ENCODE data around the gene RAB15.

Gene RAB15

DNA sequence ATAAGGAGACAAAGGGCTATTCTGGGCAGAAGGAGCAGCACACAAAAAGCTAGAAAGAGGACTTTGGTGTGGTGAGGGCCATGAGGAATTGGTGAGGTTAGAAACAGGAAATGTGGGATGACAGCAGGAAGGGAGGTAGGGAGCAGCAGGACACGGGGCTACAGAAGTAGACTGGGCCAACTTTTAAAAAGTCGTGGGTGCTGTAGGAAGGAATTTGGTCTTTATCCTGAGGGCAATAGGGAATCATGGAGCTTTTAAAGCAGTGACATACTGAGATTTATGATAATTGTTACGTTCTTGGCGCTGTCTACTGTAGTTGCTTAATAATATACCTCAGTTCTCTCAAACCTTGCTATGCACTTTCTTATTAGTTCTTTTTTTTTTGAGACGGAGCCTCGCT is 66.1 kb downstream of the RAB15 start:
- no peak for DNase-seq (ENCODE audit: low spot score)

DNA sequence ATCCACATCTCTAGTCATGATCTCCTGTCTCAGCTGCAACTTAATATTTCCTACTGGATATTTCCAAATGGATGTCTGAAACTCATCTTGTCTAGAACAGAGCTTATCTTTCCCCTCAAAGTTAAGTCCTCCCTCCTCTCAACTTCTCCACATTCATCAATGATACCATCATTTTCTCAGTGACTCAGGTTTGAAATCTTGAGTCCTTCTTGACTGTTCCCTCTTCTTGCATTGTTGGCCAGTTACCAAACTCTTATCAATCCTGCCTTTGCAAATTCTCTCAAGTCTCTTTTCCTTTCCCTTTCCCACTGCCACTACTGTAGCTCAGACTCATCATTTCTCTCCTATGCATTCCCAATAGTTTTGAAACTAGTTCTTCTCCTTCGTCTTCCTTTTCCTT is 72.2 kb downstream of the RAB15 start:
- no peak for DNase-seq (ENCODE audit: low spot score)

Data from germinal center (tissue), 1 donor.